ENCODE data around the gene ARHGAP6. TPM values are rescaled to one million over a fixed set of nuclear protein-coding genes. Genes with fewer than 3 reads are reported as not detected.

Gene ARHGAP6
- total and polyA plus RNA-seq, 9 of the 15 experiments (the other 6 are each of a cell fraction or from before 2014, with no cell fraction given): 12.5 to 63.6 (median 41.8) TPM

DNA sequence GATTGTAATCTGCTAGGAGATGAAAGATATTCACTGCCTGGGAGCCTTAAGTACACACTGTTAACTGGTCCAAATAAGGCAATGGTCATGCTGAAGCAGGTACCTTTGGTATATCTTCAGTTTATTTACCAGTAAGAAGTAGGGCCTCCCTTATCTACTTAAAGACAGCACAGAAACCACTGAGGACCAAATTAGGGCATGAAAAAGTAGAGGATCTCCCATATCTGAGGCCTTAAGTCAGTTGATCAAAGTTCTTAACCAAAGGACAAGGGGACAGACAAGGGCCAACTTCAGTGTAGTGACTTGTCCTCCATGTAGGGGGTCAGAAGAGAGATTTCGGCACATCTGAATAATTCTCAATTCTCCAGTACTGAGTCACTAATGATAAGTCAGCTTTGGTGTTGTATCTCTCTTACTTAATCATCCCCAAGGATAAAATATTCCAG, 313.4 kb downstream of the ARHGAP6 start (continued):
- TF ChIP-seq AFF4 (CRISPR knock-in tag; IDR thresholded peaks at IDR 0.05): no peak
- no peak for TF ChIP-seq RBM34 (IDR thresholded peaks at IDR 0.05; ENCODE audit: borderline replicate concordance, insufficient read depth, low read length)
- TF ChIP-seq RNF2 (IDR thresholded peaks at IDR 0.05): peak; percentile 73; the same call in 1 of the 2 replicates
- TF ChIP-seq, protein P1, sequence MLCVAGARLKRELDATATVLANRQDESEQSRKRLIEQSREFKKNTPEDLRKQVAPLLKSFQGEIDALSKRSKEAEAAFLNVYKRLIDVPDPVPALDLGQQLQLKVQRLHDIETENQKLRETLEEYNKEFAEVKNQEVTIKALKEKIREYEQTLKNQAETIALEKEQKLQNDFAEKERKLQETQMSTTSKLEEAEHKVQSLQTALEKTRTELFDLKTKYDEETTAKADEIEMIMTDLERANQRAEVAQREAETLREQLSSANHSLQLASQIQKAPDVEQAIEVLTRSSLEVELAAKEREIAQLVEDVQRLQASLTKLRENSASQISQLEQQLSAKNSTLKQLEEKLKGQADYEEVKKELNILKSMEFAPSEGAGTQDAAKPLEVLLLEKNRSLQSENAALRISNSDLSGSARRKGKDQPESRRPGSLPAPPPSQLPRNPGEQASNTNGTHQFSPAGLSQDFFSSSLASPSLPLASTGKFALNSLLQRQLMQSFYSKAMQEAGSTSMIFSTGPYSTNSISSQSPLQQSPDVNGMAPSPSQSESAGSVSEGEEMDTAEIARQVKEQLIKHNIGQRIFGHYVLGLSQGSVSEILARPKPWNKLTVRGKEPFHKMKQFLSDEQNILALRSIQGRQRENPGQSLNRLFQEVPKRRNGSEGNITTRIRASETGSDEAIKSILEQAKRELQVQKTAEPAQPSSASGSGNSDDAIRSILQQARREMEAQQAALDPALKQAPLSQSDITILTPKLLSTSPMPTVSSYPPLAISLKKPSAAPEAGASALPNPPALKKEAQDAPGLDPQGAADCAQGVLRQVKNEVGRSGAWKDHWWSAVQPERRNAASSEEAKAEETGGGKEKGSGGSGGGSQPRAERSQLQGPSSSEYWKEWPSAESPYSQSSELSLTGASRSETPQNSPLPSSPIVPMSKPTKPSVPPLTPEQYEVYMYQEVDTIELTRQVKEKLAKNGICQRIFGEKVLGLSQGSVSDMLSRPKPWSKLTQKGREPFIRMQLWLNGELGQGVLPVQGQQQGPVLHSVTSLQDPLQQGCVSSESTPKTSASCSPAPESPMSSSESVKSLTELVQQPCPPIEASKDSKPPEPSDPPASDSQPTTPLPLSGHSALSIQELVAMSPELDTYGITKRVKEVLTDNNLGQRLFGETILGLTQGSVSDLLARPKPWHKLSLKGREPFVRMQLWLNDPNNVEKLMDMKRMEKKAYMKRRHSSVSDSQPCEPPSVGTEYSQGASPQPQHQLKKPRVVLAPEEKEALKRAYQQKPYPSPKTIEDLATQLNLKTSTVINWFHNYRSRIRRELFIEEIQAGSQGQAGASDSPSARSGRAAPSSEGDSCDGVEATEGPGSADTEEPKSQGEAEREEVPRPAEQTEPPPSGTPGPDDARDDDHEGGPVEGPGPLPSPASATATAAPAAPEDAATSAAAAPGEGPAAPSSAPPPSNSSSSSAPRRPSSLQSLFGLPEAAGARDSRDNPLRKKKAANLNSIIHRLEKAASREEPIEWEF (CRISPR knock-in tag; IDR thresholded peaks at IDR 0.05): no peak
- TF ChIP-seq ZC3H8 (IDR thresholded peaks at IDR 0.05): no peak
- TF ChIP-seq RUNX1 (IDR thresholded peaks at IDR 0.05; ENCODE audit: low read depth): no peak
- 0 out of 2 replicates have a peak, but pooled peaks have one; percentile 3 for TF ChIP-seq ZNF354B (CRISPR knock-in tag; IDR thresholded peaks at IDR 0.05)
- no peak for TF ChIP-seq ZKSCAN1 (IDR thresholded peaks at IDR 0.05; ENCODE audit: low read depth, low read length)
- peak; percentile 91 to 99 for TF ChIP-seq SRF (CRISPR knock-in tag; IDR thresholded peaks at IDR 0.05)
- TF ChIP-seq CREB3 (tag; conservative IDR thresholded peaks at IDR 0.05; ENCODE audit: low read depth): no peak
- TF ChIP-seq POLR2G (IDR thresholded peaks at IDR 0.05; ENCODE audit: low read depth, low read length): no peak
- TF ChIP-seq PTTG1 (tag; IDR thresholded peaks at IDR 0.05; ENCODE audit: low read depth): 0 out of 2 replicates have a peak, but pooled peaks have one; percentile 3
- TF ChIP-seq NFE2 (IDR thresholded peaks at IDR 0.05; ENCODE audit: low read depth): no peak
- no peak for TF ChIP-seq TAF1 (IDR thresholded peaks at IDR 0.05; ENCODE audit: control insufficient read depth, extremely low read depth, insufficient read depth, low read length, severe bottlenecking)
- no peak for TF ChIP-seq ZNF316 (IDR thresholded peaks at IDR 0.05)
- TF ChIP-seq ZFX (CRISPR knock-in tag; IDR thresholded peaks at IDR 0.05): peak; percentile 23
